ENCODE results near the gene HCRT. TPM values are rescaled to one million over a fixed set of nuclear protein-coding genes. Genes with fewer than 3 reads are reported as not detected.

The HCRT gene
- total RNA-seq, 1 donor from 2014 or later: not detected

- Histone ChIP-seq H3K27ac (ENCODE audit: low read depth, low read length) (no peak overlapping the region), H3K4me3 (ENCODE audit: low read length in 3 of 3) (no peak overlapping the region), H3K9me3 (ENCODE audit: control insufficient read depth in 3 of 3, low read length in 3 of 3) (no peaks in the 10 kb centered on the region), H3K4me1 (ENCODE audit: control insufficient read depth in 3 of 3, insufficient read depth in 3 of 3, low read length in 3 of 3) (no peaks in the 10 kb centered on the region), H3K36me3 (ENCODE audit: control insufficient read depth in 3 of 3, insufficient read depth in 3 of 3, low read length in 3 of 3) (no peaks in the 10 kb centered on the region), H3K27me3 (ENCODE audit: control insufficient read depth in 3 of 3, insufficient read depth in 3 of 3, low read length in 3 of 3) (peaks cover 0 to 2% (median 0%) of the 10 kb centered on the region in 3 donors), H3K9ac (ENCODE audit: low read depth in 1 of 3, low read length in 3 of 3) (no peak overlapping the region)
These were observed 17.4 kb downstream of the HCRT start for GRCh38 chr17:42167807-42168206.

GRCh38 chr17:42166196-42166763, 19.0 kb downstream of the HCRT start:
- no peak overlapping the region for H3K9ac ChIP-seq (ENCODE audit: low read depth in 1 of 3, low read length in 3 of 3)
- no peaks in the 10 kb centered on the region for H3K4me1 ChIP-seq (ENCODE audit: control insufficient read depth in 3 of 3, insufficient read depth in 3 of 3, low read length in 3 of 3)
- H3K27me3 ChIP-seq (ENCODE audit: control insufficient read depth in 3 of 3, insufficient read depth in 3 of 3, low read length in 3 of 3): peaks cover 0 to 2% (median 0%) of the 10 kb centered on the region in 3 donors
- H3K36me3 ChIP-seq (ENCODE audit: control insufficient read depth in 3 of 3, insufficient read depth in 3 of 3, low read length in 3 of 3): no peaks in the 10 kb centered on the region
- H3K27ac ChIP-seq (ENCODE audit: low read depth, low read length): no peak overlapping the region
- no peaks in the 10 kb centered on the region for H3K9me3 ChIP-seq (ENCODE audit: control insufficient read depth in 3 of 3, low read length in 3 of 3)
- no peak overlapping the region for H3K4me3 ChIP-seq (ENCODE audit: low read length in 3 of 3)

- no peak overlapping the region for H3K27ac ChIP-seq (ENCODE audit: low read depth, low read length)
- no peak overlapping the region for H3K9ac ChIP-seq (ENCODE audit: low read depth in 1 of 3, low read length in 3 of 3)
- H3K4me1 ChIP-seq (ENCODE audit: control insufficient read depth in 3 of 3, insufficient read depth in 3 of 3, low read length in 3 of 3): no peaks in the 10 kb centered on the region
- peaks cover 0 to 2% (median 0%) of the 10 kb centered on the region in 3 donors for H3K27me3 ChIP-seq (ENCODE audit: control insufficient read depth in 3 of 3, insufficient read depth in 3 of 3, low read length in 3 of 3)
- no peak overlapping the region for H3K4me3 ChIP-seq (ENCODE audit: low read length in 3 of 3)
- H3K9me3 ChIP-seq (ENCODE audit: control insufficient read depth in 3 of 3, low read length in 3 of 3): no peaks in the 10 kb centered on the region
- H3K36me3 ChIP-seq (ENCODE audit: control insufficient read depth in 3 of 3, insufficient read depth in 3 of 3, low read length in 3 of 3): no peaks in the 10 kb centered on the region
These were observed 19.5 kb downstream of the HCRT start for GRCh38 chr17:42165751-42166150.

- H3K27me3 ChIP-seq (ENCODE audit: control insufficient read depth in 3 of 3, insufficient read depth in 3 of 3, low read length in 3 of 3): no peaks in the 10 kb centered on the region
- no peaks in the 10 kb centered on the region for H3K36me3 ChIP-seq (ENCODE audit: control insufficient read depth in 3 of 3, insufficient read depth in 3 of 3, low read length in 3 of 3)
- no peaks in the 10 kb centered on the region for H3K4me1 ChIP-seq (ENCODE audit: control insufficient read depth in 3 of 3, insufficient read depth in 3 of 3, low read length in 3 of 3)
- no peak overlapping the region for H3K27ac ChIP-seq (ENCODE audit: low read depth, low read length)
- no peak overlapping the region for H3K9ac ChIP-seq (ENCODE audit: low read depth in 1 of 3, low read length in 3 of 3)
- no peaks in the 10 kb centered on the region for H3K9me3 ChIP-seq (ENCODE audit: control insufficient read depth in 3 of 3, low read length in 3 of 3)
- no peak overlapping the region for H3K4me3 ChIP-seq (ENCODE audit: low read length in 3 of 3)
These were observed 21.4 kb downstream of the HCRT start for GRCh38 chr17:42163696-42164407.

GRCh38 chr17:42163113-42163512, 22.1 kb downstream of the HCRT start:
- Histone ChIP-seq H3K9ac (ENCODE audit: low read depth in 1 of 3, low read length in 3 of 3) (no peak overlapping the region), H3K4me3 (ENCODE audit: low read length in 3 of 3) (no peak overlapping the region)

GRCh38 chr17:42160531-42160910, 24.7 kb downstream of the HCRT start:
- Histone ChIP-seq H3K27ac (ENCODE audit: low read depth, low read length) (no peak overlapping the region), H3K4me1 (ENCODE audit: control insufficient read depth in 3 of 3, insufficient read depth in 3 of 3, low read length in 3 of 3) (peaks cover 1 to 4% (median 1%) of the 10 kb centered on the region in 3 donors), H3K36me3 (ENCODE audit: control insufficient read depth in 3 of 3, insufficient read depth in 3 of 3, low read length in 3 of 3) (no peaks in the 10 kb centered on the region), H3K27me3 (ENCODE audit: control insufficient read depth in 3 of 3, insufficient read depth in 3 of 3, low read length in 3 of 3) (no peaks in the 10 kb centered on the region), H3K9ac (ENCODE audit: low read depth in 1 of 3, low read length in 3 of 3) (no peak overlapping the region), H3K9me3 (ENCODE audit: control insufficient read depth in 3 of 3, low read length in 3 of 3) (no peaks in the 10 kb centered on the region), H3K4me3 (ENCODE audit: low read length in 3 of 3) (no peak overlapping the region)

More at GRCh38 chr17:42163113-42163512, 22.1 kb downstream of the HCRT start:
- H3K27me3 ChIP-seq (ENCODE audit: control insufficient read depth in 3 of 3, insufficient read depth in 3 of 3, low read length in 3 of 3): no peaks in the 10 kb centered on the region
- H3K9me3 ChIP-seq (ENCODE audit: control insufficient read depth in 3 of 3, low read length in 3 of 3): no peaks in the 10 kb centered on the region
- no peak overlapping the region for H3K27ac ChIP-seq (ENCODE audit: low read depth, low read length)
- no peaks in the 10 kb centered on the region for H3K4me1 ChIP-seq (ENCODE audit: control insufficient read depth in 3 of 3, insufficient read depth in 3 of 3, low read length in 3 of 3)
- no peaks in the 10 kb centered on the region for H3K36me3 ChIP-seq (ENCODE audit: control insufficient read depth in 3 of 3, insufficient read depth in 3 of 3, low read length in 3 of 3)

GRCh38 chr17:42159796-42160530, 25.3 kb downstream of the HCRT start:
- Histone ChIP-seq H3K4me1 (ENCODE audit: control insufficient read depth in 3 of 3, insufficient read depth in 3 of 3, low read length in 3 of 3) (peaks cover 3 to 4% (median 4%) of the 10 kb centered on the region in 3 donors), H3K9ac (ENCODE audit: low read depth in 1 of 3, low read length in 3 of 3) (no peak overlapping the region), H3K36me3 (ENCODE audit: control insufficient read depth in 3 of 3, insufficient read depth in 3 of 3, low read length in 3 of 3) (no peaks in the 10 kb centered on the region), H3K27me3 (ENCODE audit: control insufficient read depth in 3 of 3, insufficient read depth in 3 of 3, low read length in 3 of 3) (no peaks in the 10 kb centered on the region), H3K4me3 (ENCODE audit: low read length in 3 of 3) (no peak overlapping the region), H3K9me3 (ENCODE audit: control insufficient read depth in 3 of 3, low read length in 3 of 3) (no peaks in the 10 kb centered on the region), H3K27ac (ENCODE audit: low read depth, low read length) (no peak overlapping the region)

- Histone ChIP-seq H3K36me3 (ENCODE audit: control insufficient read depth in 3 of 3, insufficient read depth in 3 of 3, low read length in 3 of 3) (no peaks in the 10 kb centered on the region), H3K4me3 (ENCODE audit: low read length in 3 of 3) (peak overlapping the region; percentile 59 to 67 (median 64)), H3K9ac (ENCODE audit: low read depth in 1 of 3, low read length in 3 of 3) (peak overlapping the region; percentile 33 to 99 (median 66)), H3K27me3 (ENCODE audit: control insufficient read depth in 3 of 3, insufficient read depth in 3 of 3, low read length in 3 of 3) (no peaks in the 10 kb centered on the region), H3K9me3 (ENCODE audit: control insufficient read depth in 3 of 3, low read length in 3 of 3) (no peaks in the 10 kb centered on the region), H3K27ac (ENCODE audit: low read depth, low read length) (no peak overlapping the region), H3K4me1 (ENCODE audit: control insufficient read depth in 3 of 3, insufficient read depth in 3 of 3, low read length in 3 of 3) (peaks cover 18 to 33% (median 21%) of the 10 kb centered on the region in 3 donors)
These were observed 29.6 kb downstream of the HCRT start for GRCh38 chr17:42155614-42156045.

- Histone ChIP-seq H3K4me3 (ENCODE audit: low read length in 3 of 3) (peak overlapping the region; percentile 97 to 99 (median 98)), H3K27ac (ENCODE audit: low read depth, low read length) (peak overlapping the region; percentile 91), H3K9ac (ENCODE audit: low read depth in 1 of 3, low read length in 3 of 3) (peak overlapping the region; percentile 97 to 99 (median 98)), H3K36me3 (ENCODE audit: control insufficient read depth in 3 of 3, insufficient read depth in 3 of 3, low read length in 3 of 3) (no peaks in the 10 kb centered on the region), H3K27me3 (ENCODE audit: control insufficient read depth in 3 of 3, insufficient read depth in 3 of 3, low read length in 3 of 3) (no peaks in the 10 kb centered on the region), H3K4me1 (ENCODE audit: control insufficient read depth in 3 of 3, insufficient read depth in 3 of 3, low read length in 3 of 3) (peaks cover 18 to 33% (median 23%) of the 10 kb centered on the region in 3 donors), H3K9me3 (ENCODE audit: control insufficient read depth in 3 of 3, low read length in 3 of 3) (no peaks in the 10 kb centered on the region)
These were observed 31.1 kb downstream of the HCRT start for GRCh38 chr17:42153919-42154742.
